Naive thymus-derived CD8-positive, alpha-beta T cell (primary cell): ENCODE measurements around the gene KAZN. TPM values are rescaled to one million over a fixed set of nuclear protein-coding genes. Genes with fewer than 3 reads are reported as not detected.

Experiments used
- ATAC-seq, 2 donors: fragments of 150-1000 bp; cut with Tn5 transposase in 1 of 2; sonication (Bioruptor Pico), chemical (Tn5 transposase) in 1 of 2; 1 replicate in 1 of 2; 2 replicates in 1 of 2; pipeline ENCODE4 v1.10.0; 2021; ENCODE audit warnings: mild to moderate bottlenecking in 2 of 2, moderate library complexity in 2 of 2
- POLR2A ChIA-PET: fragments of 350-600 bp; sonication (Branson Sonifier 250); formaldehyde crosslinking; loops from one replicate; lab custom pipeline; 2021; ENCODE audit warnings: antibody characterized with exemption; lab: Charles Lee
- DNase-seq, 10 donors: peaks; one replicate each; pipeline versions ENCODE4 v3.0.0 to v3.0.0-alpha.2; 2020 to 2022
- H3K27ac Mint-ChIP-seq, 10 donors: one replicate each; pipeline ENCODE4 v1.8.0; 2020 to 2022; ENCODE audit warnings: mild to moderate bottlenecking in 10 of 10, mixed read lengths in 10 of 10, moderate library complexity in 4 of 10, inconsistent platforms in 1 of 10
- H3K27me3 Mint-ChIP-seq, 5 donors: one replicate each; pipeline ENCODE4 v1.8.0; 2021 to 2022; ENCODE audit warnings: mixed read lengths in 5 of 5
- H3K36me3 Mint-ChIP-seq, 3 donors: one replicate each; pipeline ENCODE4 v1.8.0; 2020 to 2022; ENCODE audit warnings: mixed read lengths in 3 of 3, mild to moderate bottlenecking in 2 of 3, inconsistent platforms in 1 of 3
- H3K4me1 Mint-ChIP-seq, 4 donors: one replicate each; pipeline ENCODE4 v1.8.0; 2021 to 2022; ENCODE audit warnings: mixed read lengths in 4 of 4
- H3K4me3 Mint-ChIP-seq, 10 donors: one replicate each; pipeline ENCODE4 v1.8.0; 2020 to 2022; ENCODE audit warnings: mild to moderate bottlenecking in 10 of 10, mixed read lengths in 10 of 10, moderate library complexity in 6 of 10, inconsistent platforms in 1 of 10
- H3K9me3 Mint-ChIP-seq, 9 donors: one replicate each; pipeline ENCODE4 v1.8.0; 2020 to 2022; ENCODE audit warnings: mixed read lengths in 9 of 9, mild to moderate bottlenecking in 3 of 9, inconsistent platforms in 1 of 9, moderate library complexity in 1 of 9
- polyA plus RNA-seq, 3 donors: library from polyadenylated mRNA; unstranded; fragments of 300-500 nt; fragmentation: Illumina TruSeq; gene quantifications; one replicate each; pipeline ENCODE4 v1.2.3, GENCODE V29; 2021
- total RNA-seq, 8 experiments: library from RNA in 2 of 8; stranded (reverse) in 2 of 8; gene quantifications; one replicate each; pipeline ENCODE4 v1.2.3 and lab custom pipeline; 2021 to 2026

Gene KAZN
- total and polyA plus RNA-seq, 5 experiments from 2014 or later, result 0.02 to 0.63 (median 0.12) TPM; not detected in 1

DNA sequence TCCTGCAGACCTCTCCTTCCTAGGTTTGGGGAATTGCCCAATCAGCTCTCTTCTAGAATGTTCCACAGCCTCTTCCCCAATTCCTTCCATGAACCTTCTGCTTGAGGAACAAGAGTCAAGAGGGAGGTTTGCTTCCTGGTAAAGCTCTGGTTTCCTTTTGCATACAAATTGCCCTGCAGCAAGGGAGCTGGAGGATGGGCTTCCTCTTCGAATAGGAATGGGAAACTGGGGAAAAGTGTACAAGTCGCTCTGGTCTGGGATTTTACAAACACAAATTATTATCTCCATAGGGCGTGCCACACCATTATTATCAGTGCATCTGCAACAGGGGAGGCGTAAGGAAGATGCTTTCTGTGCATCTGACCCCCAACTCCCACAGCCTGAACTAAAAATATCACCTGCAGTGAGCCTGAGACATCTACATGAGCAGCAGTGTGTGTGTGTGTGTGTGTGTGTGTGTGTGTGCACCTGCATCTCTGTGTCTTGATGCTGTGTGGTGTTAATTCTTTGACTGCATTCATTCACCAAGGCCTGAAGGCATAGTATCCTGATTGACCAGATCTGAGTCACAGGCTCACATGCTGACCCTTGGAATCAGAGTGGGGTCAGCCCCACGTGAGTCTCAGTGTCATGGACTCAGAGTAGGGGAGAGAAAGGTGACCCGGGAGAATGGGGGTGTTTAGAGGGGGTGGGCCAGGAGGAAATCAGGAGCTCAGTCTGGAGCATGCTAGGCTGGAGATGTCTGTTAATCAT is 272.9 kb downstream of the KAZN start:
- no peaks in the 10 kb centered on the region for H3K9me3 Mint-ChIP-seq
- ATAC-seq (no peak), DNase-seq (no peak)
- no peaks in the 10 kb centered on the region for H3K4me1 Mint-ChIP-seq
- no peak overlapping the region for H3K27ac Mint-ChIP-seq
- no peak overlapping the region for H3K4me3 Mint-ChIP-seq
- peaks cover 4 to 15% (median 10%) of the 10 kb centered on the region in 5 donors for H3K27me3 Mint-ChIP-seq
- H3K36me3 Mint-ChIP-seq, result no peaks in the 10 kb centered on the region
- POLR2A ChIA-PET, result no interaction called here

DNA sequence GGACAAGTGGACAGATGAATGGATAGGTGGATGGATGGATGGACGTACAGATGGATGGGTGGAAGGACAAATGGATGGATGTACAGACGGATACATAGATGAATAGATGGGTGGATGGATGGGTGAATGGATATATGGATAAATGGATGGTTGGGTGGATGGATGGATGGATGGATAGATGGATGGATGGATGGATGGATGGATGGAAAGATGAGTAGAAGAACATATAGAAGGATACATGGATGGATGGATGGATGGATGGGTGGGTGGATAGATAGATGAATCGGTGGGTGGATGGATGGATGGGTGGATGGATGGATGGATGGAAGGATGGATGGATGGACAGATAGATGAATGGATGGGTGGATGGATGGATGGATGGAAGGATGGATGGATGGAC is 274.3 kb downstream of the KAZN start:
- POLR2A ChIA-PET, result no interaction called here
- H3K36me3 Mint-ChIP-seq, result no peaks in the 10 kb centered on the region
- H3K4me1 Mint-ChIP-seq, result no peaks in the 10 kb centered on the region
- H3K27me3 Mint-ChIP-seq, result peaks cover 4 to 15% (median 10%) of the 10 kb centered on the region in 5 donors
- no peak for DNase-seq
- H3K9me3 Mint-ChIP-seq, result no peaks in the 10 kb centered on the region
- H3K4me3 Mint-ChIP-seq, result no peak overlapping the region
- no peak overlapping the region for H3K27ac Mint-ChIP-seq
- no peak for ATAC-seq

DNA sequence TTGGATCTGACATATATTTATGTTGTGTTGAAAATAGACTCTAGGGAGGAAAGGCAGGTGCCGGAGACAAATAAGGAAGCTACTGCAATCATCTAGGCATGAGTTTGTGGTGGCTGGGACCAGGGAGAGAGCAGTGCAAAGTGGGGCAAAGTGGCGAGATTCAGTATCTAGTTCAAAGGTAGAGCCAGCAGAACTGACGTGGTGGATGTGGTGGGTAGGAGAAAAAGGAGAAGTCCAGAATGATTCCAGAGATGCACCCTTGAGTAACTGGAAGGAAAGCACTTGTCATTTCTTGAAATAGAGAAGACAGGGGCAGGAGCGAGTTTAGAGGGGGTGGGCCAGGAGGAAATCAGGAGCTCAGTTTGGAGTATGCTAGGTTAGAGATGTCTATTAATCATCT is 275.2 kb downstream of the KAZN start:
- Mint-ChIP-seq H3K4me3 (no peak overlapping the region), H3K27me3 (peaks cover 4 to 14% (median 10%) of the 10 kb centered on the region in 5 donors), H3K9me3 (no peaks in the 10 kb centered on the region), H3K27ac (no peak overlapping the region), H3K36me3 (no peaks in the 10 kb centered on the region), H3K4me1 (no peaks in the 10 kb centered on the region)
- POLR2A ChIA-PET, result no interaction called here
- ATAC-seq (no peak), DNase-seq (no peak)

- Mint-ChIP-seq H3K9me3 (no peaks in the 10 kb centered on the region), H3K36me3 (no peaks in the 10 kb centered on the region), H3K4me3 (no peak overlapping the region), H3K4me1 (no peaks in the 10 kb centered on the region), H3K27me3 (peaks cover 2 to 11% (median 9%) of the 10 kb centered on the region in 5 donors), H3K27ac (no peak overlapping the region)
- DNase-seq, result no peak
- no peak for ATAC-seq
- POLR2A ChIA-PET, result interaction anchor here (0.7 kb wide), 1 partner anchor 110 kb away, joined by 3 read pairs; no protein-coding TSS in a partner anchor
These were observed 277.3 kb downstream of the KAZN start for GRCh38 chr1:14875524-14876509.

DNA sequence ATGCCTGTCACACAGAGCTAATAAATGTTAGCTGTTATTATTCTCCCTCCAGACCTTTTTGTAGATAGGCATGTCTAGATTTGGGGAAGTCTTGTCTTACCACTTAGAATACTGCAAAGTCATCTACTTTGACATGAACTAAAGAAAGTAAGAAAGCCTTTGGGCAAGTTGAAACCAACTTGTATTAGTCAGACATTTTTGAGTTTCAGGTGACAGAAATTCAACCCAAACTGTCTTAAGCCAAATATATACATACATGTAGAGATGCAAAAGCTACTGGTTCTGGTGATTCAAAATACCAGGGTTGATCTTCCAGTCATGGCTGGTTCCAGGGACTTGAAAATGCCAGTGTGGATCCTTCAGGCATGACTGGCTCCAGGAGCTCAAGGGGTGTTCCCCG is 278.3 kb downstream of the KAZN start:
- Mint-ChIP-seq H3K9me3 (peaks cover 0 to 5% (median 0%) of the 10 kb centered on the region in 9 donors), H3K27ac (no peak overlapping the region), H3K4me3 (no peak overlapping the region), H3K4me1 (peaks cover 0 to 2% (median 0%) of the 10 kb centered on the region in 4 donors), H3K27me3 (peaks cover under 1 to 12% (median under 1%) of the 10 kb centered on the region in 5 donors), H3K36me3 (no peaks in the 10 kb centered on the region)
- DNase-seq (no peak), ATAC-seq (no peak)
- POLR2A ChIA-PET, result interaction anchor here (0.7 kb wide), 1 partner anchor 111 kb away, joined by 3 read pairs; no protein-coding TSS in a partner anchor

GRCh38 chr1:14877224-14877623 is 278.7 kb downstream of the KAZN start:
- Mint-ChIP-seq H3K36me3 (no peaks in the 10 kb centered on the region), H3K4me3 (no peak overlapping the region), H3K9me3 (peaks cover 0 to 6% (median 0%) of the 10 kb centered on the region in 9 donors), H3K4me1 (peaks cover 0 to 6% (median 0%) of the 10 kb centered on the region in 4 donors), H3K27me3 (peaks cover 0 to 13% (median 5%) of the 10 kb centered on the region in 5 donors), H3K27ac (no peak overlapping the region)
- no peak for ATAC-seq
- no peak for DNase-seq
- POLR2A ChIA-PET, result no interaction called here

GRCh38 chr1:14878124-14878523 is 279.6 kb downstream of the KAZN start:
- H3K27me3 Mint-ChIP-seq, result peaks cover 0 to 17% (median 7%) of the 10 kb centered on the region in 5 donors
- ATAC-seq (no peak), DNase-seq (no peak)
- H3K4me3 Mint-ChIP-seq, result no peak overlapping the region
- POLR2A ChIA-PET, result no interaction called here
- no peaks in the 10 kb centered on the region for H3K36me3 Mint-ChIP-seq
- H3K4me1 Mint-ChIP-seq, result peaks cover 0 to 10% (median 0%) of the 10 kb centered on the region in 4 donors
- H3K27ac Mint-ChIP-seq, result no peak overlapping the region
- H3K9me3 Mint-ChIP-seq, result peaks cover 0 to 6% (median 0%) of the 10 kb centered on the region in 9 donors

DNA sequence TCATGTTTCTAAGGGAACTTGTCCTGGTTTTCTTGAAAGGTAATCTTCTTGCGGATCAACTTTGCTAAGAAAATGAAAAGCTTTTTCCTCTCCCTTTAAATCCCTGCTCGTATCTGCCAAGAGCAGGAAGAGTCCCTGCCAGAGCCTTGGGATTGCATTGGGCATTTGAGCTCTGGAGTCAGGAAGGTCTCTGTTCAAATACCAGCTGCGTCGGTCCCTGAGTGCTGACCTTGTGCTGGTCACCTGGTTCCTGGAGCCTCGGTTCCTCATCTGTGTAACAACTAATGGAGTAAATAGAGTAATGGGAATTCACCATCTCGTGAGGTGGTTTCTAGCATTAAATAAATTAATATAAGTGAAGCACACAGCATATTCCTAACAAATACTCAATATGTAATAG is 280.5 kb downstream of the KAZN start:
- Mint-ChIP-seq H3K36me3 (no peaks in the 10 kb centered on the region), H3K4me1 (peaks cover 0 to 10% (median 0%) of the 10 kb centered on the region in 4 donors), H3K27me3 (peaks cover 4 to 19% (median 9%) of the 10 kb centered on the region in 5 donors), H3K27ac (no peak overlapping the region), H3K4me3 (no peak overlapping the region), H3K9me3 (peaks cover 0 to 6% (median 0%) of the 10 kb centered on the region in 9 donors)
- ATAC-seq, result no peak
- POLR2A ChIA-PET, result no interaction called here
- no peak for DNase-seq

DNA sequence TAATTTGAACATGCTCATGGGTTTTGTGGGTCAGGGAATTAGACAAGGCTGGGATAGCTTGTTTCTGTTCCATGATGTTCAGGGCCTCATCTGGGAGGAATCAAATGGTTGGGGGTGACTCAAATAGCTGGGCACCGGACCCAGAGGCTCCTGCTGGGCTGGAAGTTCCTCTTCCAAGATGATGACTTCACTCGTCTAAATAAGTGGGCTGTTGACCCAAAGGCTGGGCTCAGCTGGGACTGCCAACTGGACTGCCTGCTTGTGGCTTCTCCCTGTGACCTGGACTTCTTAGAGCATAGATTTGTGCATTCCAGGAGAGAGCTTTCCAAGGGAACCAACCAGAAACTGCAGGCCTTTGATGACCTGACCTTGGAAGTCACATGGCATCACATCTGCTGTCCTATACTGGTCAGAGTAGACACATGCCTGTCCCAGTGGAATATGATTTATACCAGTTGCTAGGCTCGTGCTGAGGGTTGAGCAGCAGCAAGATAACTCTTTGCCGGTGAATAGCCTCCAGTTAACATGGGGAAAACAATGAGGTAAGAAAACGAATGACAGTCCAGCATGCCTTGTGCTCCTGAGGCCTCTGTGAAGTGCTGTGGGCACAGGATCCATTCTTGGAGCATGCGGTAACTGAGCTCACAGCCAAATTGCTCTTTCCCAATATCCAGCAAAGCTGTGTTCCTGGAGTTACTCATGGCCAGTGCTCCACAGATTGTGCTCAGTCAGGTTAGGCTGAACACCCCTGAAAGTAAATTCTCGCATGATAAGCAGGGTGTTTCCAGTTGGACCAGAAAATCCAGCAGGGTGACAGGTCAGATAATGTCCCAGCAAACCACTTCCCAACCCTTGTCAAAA is 282.2 kb downstream of the KAZN start:
- peaks cover 0 to 10% (median 0%) of the 10 kb centered on the region in 4 donors for H3K4me1 Mint-ChIP-seq
- peaks cover 0 to 6% (median 0%) of the 10 kb centered on the region in 9 donors for H3K9me3 Mint-ChIP-seq
- H3K4me3 Mint-ChIP-seq, result no peak overlapping the region
- POLR2A ChIA-PET, result no interaction called here
- DNase-seq (no peak), ATAC-seq (no peak)
- H3K36me3 Mint-ChIP-seq, result no peaks in the 10 kb centered on the region
- peaks cover 4 to 19% (median 7%) of the 10 kb centered on the region in 5 donors for H3K27me3 Mint-ChIP-seq
- H3K27ac Mint-ChIP-seq, result no peak overlapping the region

DNA sequence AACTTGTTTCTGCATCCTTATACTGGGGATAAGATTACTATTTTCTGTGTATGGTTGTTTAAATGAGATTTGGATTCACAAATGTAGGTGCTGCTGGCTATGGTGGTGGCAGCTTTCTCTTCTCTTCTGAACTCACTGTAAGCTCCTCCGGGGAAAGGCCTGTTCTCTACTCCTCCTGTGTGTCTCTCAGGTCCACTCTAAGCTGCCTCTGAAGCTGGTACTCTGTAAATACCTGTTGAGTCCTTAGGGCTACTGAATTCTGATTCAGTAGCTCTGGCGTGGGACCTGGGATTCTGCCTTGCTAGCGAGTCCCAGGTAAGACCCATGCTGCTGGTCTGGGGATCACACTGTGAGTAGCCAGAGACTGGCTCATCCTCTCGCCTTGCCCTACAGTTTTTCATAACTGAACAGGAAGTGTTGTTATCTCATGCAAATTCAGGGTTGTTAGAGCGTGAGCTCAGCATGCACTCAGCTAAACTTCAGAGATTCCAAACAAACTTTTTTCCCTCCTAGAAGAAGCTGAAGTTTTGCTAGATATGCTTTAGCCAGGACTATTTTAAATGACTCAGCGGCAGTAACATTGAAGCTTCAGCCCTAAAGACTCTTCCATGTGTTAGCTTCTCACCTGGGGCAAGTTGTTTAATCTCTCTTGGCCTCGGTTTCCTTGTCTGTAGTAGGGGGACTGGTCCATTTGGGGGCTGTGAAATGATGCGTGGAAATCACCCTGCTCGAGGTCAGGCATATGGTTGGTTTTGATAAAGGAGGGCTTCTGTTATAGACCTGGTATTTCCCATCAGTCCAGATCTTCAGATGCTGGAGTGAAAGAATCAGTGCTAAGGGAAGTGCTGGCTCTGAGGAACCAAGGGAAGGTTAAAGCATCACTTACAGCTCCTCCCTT is 283.5 kb downstream of the KAZN start:
- H3K36me3 Mint-ChIP-seq, result no peaks in the 10 kb centered on the region
- H3K27me3 Mint-ChIP-seq, result peaks cover 4 to 19% (median 7%) of the 10 kb centered on the region in 5 donors
- no peak overlapping the region for H3K4me3 Mint-ChIP-seq
- no peak for ATAC-seq
- DNase-seq, result no peak
- POLR2A ChIA-PET, result no interaction called here
- H3K9me3 Mint-ChIP-seq, result peaks cover 0 to 6% (median 0%) of the 10 kb centered on the region in 9 donors
- no peak overlapping the region for H3K27ac Mint-ChIP-seq
- H3K4me1 Mint-ChIP-seq, result peaks cover 0 to 10% (median 0%) of the 10 kb centered on the region in 4 donors

DNA sequence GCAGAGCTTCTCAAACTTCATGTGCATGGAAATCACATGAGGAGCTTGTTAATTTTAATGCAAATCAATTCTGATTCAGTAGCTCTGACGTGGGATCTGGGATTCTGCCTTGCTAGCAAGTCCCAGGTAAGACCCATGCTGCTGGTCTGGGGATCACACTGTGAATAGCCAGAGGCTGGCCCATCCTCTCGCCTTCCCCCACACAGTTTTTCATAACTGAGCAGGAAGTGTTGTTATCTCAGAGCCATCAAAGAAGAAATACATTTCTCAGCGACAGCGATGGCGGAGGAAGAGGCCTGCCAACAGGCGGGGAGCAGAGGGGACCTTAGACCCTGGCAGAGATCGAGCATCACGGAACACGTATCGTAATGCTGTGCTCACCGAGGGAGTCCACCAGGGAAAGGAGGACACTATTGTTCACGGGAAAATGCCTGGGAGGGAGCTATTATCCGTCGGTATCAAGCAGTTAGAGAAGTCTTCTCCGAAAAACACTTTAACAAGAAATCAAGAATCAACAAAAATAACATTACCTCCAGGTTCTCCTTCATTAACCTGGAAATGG is 286.2 kb downstream of the KAZN start:
- POLR2A ChIA-PET, result no interaction called here
- Mint-ChIP-seq H3K27ac (no peak overlapping the region), H3K4me3 (no peak overlapping the region), H3K36me3 (no peaks in the 10 kb centered on the region), H3K4me1 (peaks cover 0 to 10% (median 0%) of the 10 kb centered on the region in 4 donors), H3K27me3 (peaks cover 4 to 19% (median 7%) of the 10 kb centered on the region in 5 donors), H3K9me3 (peaks cover 0 to 6% (median 0%) of the 10 kb centered on the region in 9 donors)
- no peak for DNase-seq
- ATAC-seq, result no peak
